Measurements from ENCODE around the gene NELFCD.
A peak's percentile ranks its signal among the peaks of the same experiment; 100 is the strongest.
"Not testable (repeated sequence)": the region's sequence is repeated elsewhere in the genome, so short reads cannot be mapped to it uniquely, and the experiment has no call there.

The NELFCD gene

GRCh38 chr20:59008715-59009336 is 27.8 kb downstream of the NELFCD start:
- peaks cover 43% of the 10 kb centered on the region for H3K4me1 Mint-ChIP-seq
- no peak overlapping the region for H3K27ac Mint-ChIP-seq (ENCODE audit: low read depth)
- no peak for ATAC-seq (replicated peaks; ENCODE audit: extremely low read depth, poor library complexity, severe bottlenecking)
- no peak overlapping the region for H3K4me3 Mint-ChIP-seq
- H3K27me3 Mint-ChIP-seq: no peaks in the 10 kb centered on the region
- H3K9me3 Mint-ChIP-seq: no peaks in the 10 kb centered on the region
- H3K36me3 Mint-ChIP-seq (ENCODE audit: insufficient read depth): peaks cover 7% of the 10 kb centered on the region
- DNase-seq (ENCODE audit: low spot score in 2 of 2): no peak

- Mint-ChIP-seq H3K9me3 (no peaks in the 10 kb centered on the region), H3K27me3 (no peaks in the 10 kb centered on the region), H3K36me3 (ENCODE audit: insufficient read depth) (peaks cover 2% of the 10 kb centered on the region), H3K4me3 (no peak overlapping the region), H3K27ac (ENCODE audit: low read depth) (no peak overlapping the region), H3K4me1 (peaks cover 37% of the 10 kb centered on the region)
- no peak for ATAC-seq (replicated peaks; ENCODE audit: extremely low read depth, poor library complexity, severe bottlenecking)
- DNase-seq (ENCODE audit: low spot score in 2 of 2): no peak
These were observed 29.4 kb downstream of the NELFCD start for GRCh38 chr20:59010321-59010994.

- Mint-ChIP-seq H3K36me3 (ENCODE audit: insufficient read depth) (peaks cover 2% of the 10 kb centered on the region), H3K27me3 (no peaks in the 10 kb centered on the region), H3K9me3 (no peaks in the 10 kb centered on the region), H3K4me3 (no peak overlapping the region), H3K4me1 (peaks cover 32% of the 10 kb centered on the region), H3K27ac (ENCODE audit: low read depth) (peak overlapping the region; percentile 38)
- DNase-seq (ENCODE audit: low spot score in 2 of 2): no peak
- no peak for ATAC-seq (replicated peaks; ENCODE audit: extremely low read depth, poor library complexity, severe bottlenecking)
These were observed 30.2 kb downstream of the NELFCD start for GRCh38 chr20:59010995-59011873.

- not testable (repeated sequence) for H3K27ac Mint-ChIP-seq (ENCODE audit: low read depth); H3K9me3 Mint-ChIP-seq; ATAC-seq (replicated peaks; ENCODE audit: extremely low read depth, poor library complexity, severe bottlenecking); DNase-seq (ENCODE audit: low spot score in 2 of 2); H3K36me3 Mint-ChIP-seq (ENCODE audit: insufficient read depth); H3K27me3 Mint-ChIP-seq; H3K4me3 Mint-ChIP-seq
- peaks cover 36% of the 10 kb centered on the region for H3K4me1 Mint-ChIP-seq
These were observed 30.8 kb downstream of the NELFCD start for GRCh38 chr20:59011874-59012157.

GRCh38 chr20:59013031-59013951 is 32.2 kb downstream of the NELFCD start:
- DNase-seq (ENCODE audit: low spot score in 2 of 2): no peak
- ATAC-seq (replicated peaks; ENCODE audit: extremely low read depth, poor library complexity, severe bottlenecking): no peak
- Mint-ChIP-seq H3K4me1 (peaks cover 43% of the 10 kb centered on the region), H3K27ac (ENCODE audit: low read depth) (no peak overlapping the region), H3K9me3 (no peaks in the 10 kb centered on the region), H3K27me3 (no peaks in the 10 kb centered on the region), H3K4me3 (no peak overlapping the region), H3K36me3 (ENCODE audit: insufficient read depth) (peaks cover 2% of the 10 kb centered on the region)

GRCh38 chr20:59013959-59014608 is 33.0 kb downstream of the NELFCD start:
- Mint-ChIP-seq H3K9me3 (no peaks in the 10 kb centered on the region), H3K4me1 (peaks cover 43% of the 10 kb centered on the region), H3K4me3 (peak overlapping the region; percentile 32), H3K27me3 (no peaks in the 10 kb centered on the region), H3K36me3 (ENCODE audit: insufficient read depth) (peaks cover 2% of the 10 kb centered on the region), H3K27ac (ENCODE audit: low read depth) (peak overlapping the region; percentile 70)
- peak; percentile 90 for ATAC-seq (replicated peaks; ENCODE audit: extremely low read depth, poor library complexity, severe bottlenecking)
- no peak for DNase-seq (ENCODE audit: low spot score in 2 of 2)

- peaks cover 2% of the 10 kb centered on the region for H3K36me3 Mint-ChIP-seq (ENCODE audit: insufficient read depth)
- H3K27me3 Mint-ChIP-seq: no peaks in the 10 kb centered on the region
- H3K4me1 Mint-ChIP-seq: peaks cover 43% of the 10 kb centered on the region
- peak overlapping the region; percentile 70 for H3K27ac Mint-ChIP-seq (ENCODE audit: low read depth)
- no peaks in the 10 kb centered on the region for H3K9me3 Mint-ChIP-seq
- DNase-seq (ENCODE audit: low spot score in 2 of 2) (no peak), ATAC-seq (replicated peaks; ENCODE audit: extremely low read depth, poor library complexity, severe bottlenecking) (no peak)
- peak overlapping the region; percentile 32 for H3K4me3 Mint-ChIP-seq
These were observed 33.8 kb downstream of the NELFCD start for GRCh38 chr20:59014680-59015389.

- no peaks in the 10 kb centered on the region for H3K9me3 Mint-ChIP-seq
- no peak for DNase-seq (ENCODE audit: low spot score in 2 of 2)
- no peak for ATAC-seq (replicated peaks; ENCODE audit: extremely low read depth, poor library complexity, severe bottlenecking)
- H3K4me1 Mint-ChIP-seq: peaks cover 43% of the 10 kb centered on the region
- H3K27me3 Mint-ChIP-seq: no peaks in the 10 kb centered on the region
- no peak overlapping the region for H3K27ac Mint-ChIP-seq (ENCODE audit: low read depth)
- peak overlapping the region; percentile 25 for H3K4me3 Mint-ChIP-seq
- H3K36me3 Mint-ChIP-seq (ENCODE audit: insufficient read depth): peaks cover 2% of the 10 kb centered on the region
These were observed 34.4 kb downstream of the NELFCD start for GRCh38 chr20:59015411-59015810.

GRCh38 chr20:59015812-59016711 is 35.0 kb downstream of the NELFCD start:
- peaks cover 43% of the 10 kb centered on the region for H3K4me1 Mint-ChIP-seq
- H3K36me3 Mint-ChIP-seq (ENCODE audit: insufficient read depth): peaks cover under 1% of the 10 kb centered on the region
- no peak overlapping the region for H3K27ac Mint-ChIP-seq (ENCODE audit: low read depth)
- ATAC-seq (replicated peaks; ENCODE audit: extremely low read depth, poor library complexity, severe bottlenecking) (no peak), DNase-seq (ENCODE audit: low spot score in 2 of 2) (no peak)
- no peaks in the 10 kb centered on the region for H3K27me3 Mint-ChIP-seq
- peak overlapping the region; percentile 25 for H3K4me3 Mint-ChIP-seq
- no peaks in the 10 kb centered on the region for H3K9me3 Mint-ChIP-seq

- Mint-ChIP-seq H3K27ac (ENCODE audit: low read depth) (peak overlapping the region; percentile 3), H3K36me3 (ENCODE audit: insufficient read depth) (peaks cover under 1% of the 10 kb centered on the region), H3K4me3 (no peak overlapping the region), H3K27me3 (no peaks in the 10 kb centered on the region), H3K4me1 (peaks cover 39% of the 10 kb centered on the region), H3K9me3 (no peaks in the 10 kb centered on the region)
- ATAC-seq (replicated peaks; ENCODE audit: extremely low read depth, poor library complexity, severe bottlenecking) (no peak), DNase-seq (ENCODE audit: low spot score in 2 of 2) (no peak)
These were observed 35.9 kb downstream of the NELFCD start for GRCh38 chr20:59016795-59017492.

Data from central memory CD8-positive, alpha-beta T cell (primary cell).